Loucy (cell line): ENCODE data around the gene KLHDC8A.

Experiments
- CTCF ChIP-seq: fragments of 200-600 bp; sonication (generic); conservative IDR thresholded peaks from 2 replicates; pipeline ENCODE4 v1.5.1; 2014; ENCODE audit warnings: mild to moderate bottlenecking, antibody characterized with exemption, low read length
- EZH2phosphoT487 ChIP-seq: fragments of 200-600 bp; IDR thresholded peaks from 2 replicates; pipeline ENCODE4 v1.6.1; 2018; ENCODE audit warnings: antibody characterized with exemption, mild to moderate bottlenecking, moderate library complexity, borderline replicate concordance

- no peak for TF ChIP-seq CTCF
- TF ChIP-seq EZH2phosphoT487: no peak
Observed at GRCh38 chr1:205398586-205398985, 41.9 kb upstream of the KLHDC8A start.
